GM21737 (cell line): ENCODE results near the gene TET1.
"Not testable (repeated sequence)": the region's sequence is repeated elsewhere in the genome, so short reads cannot be mapped to it uniquely, and the experiment has no call there.

Experiments
- ATAC-seq: cut with Tn5 transposase; IDR thresholded peaks from one replicate; pipeline ENCODE4 v1.9.1; 2021; ENCODE audit warnings: mild to moderate bottlenecking, moderate library complexity; ENCODE audit not compliant: unreplicated experiment

The TET1 gene

GRCh38 chr10:68562661-68563570, 2.8 kb downstream of the TET1 start:
- no peak for ATAC-seq

GRCh38 chr10:68564712-68565111, 4.6 kb downstream of the TET1 start:
- no peak for ATAC-seq

- ATAC-seq: no peak
Measured at GRCh38 chr10:68565658-68566057, 5.5 kb downstream of the TET1 start.

- no peak for ATAC-seq
Measured at GRCh38 chr10:68566351-68566750, 6.2 kb downstream of the TET1 start.

- ATAC-seq: no peak
Measured at GRCh38 chr10:68566955-68567354, 6.8 kb downstream of the TET1 start.

- ATAC-seq: no peak
Measured at GRCh38 chr10:68572151-68572550, 12.0 kb downstream of the TET1 start.

- ATAC-seq: no peak
Measured at GRCh38 chr10:68574051-68574450, 13.9 kb downstream of the TET1 start.

- no peak for ATAC-seq
Measured at GRCh38 chr10:68576118-68576517, 16.0 kb downstream of the TET1 start.

GRCh38 chr10:68578974-68579373, 18.8 kb downstream of the TET1 start:
- ATAC-seq: no peak

- ATAC-seq: not testable (repeated sequence)
Measured at GRCh38 chr10:68584187-68584586, 24.1 kb downstream of the TET1 start.

GRCh38 chr10:68586606-68587305, 26.6 kb downstream of the TET1 start:
- ATAC-seq: no peak

GRCh38 chr10:68594405-68594804, 34.3 kb downstream of the TET1 start:
- no peak for ATAC-seq

GRCh38 chr10:68595513-68595912, 35.4 kb downstream of the TET1 start:
- no peak for ATAC-seq

- ATAC-seq: no peak
Measured at GRCh38 chr10:68597407-68597806, 37.3 kb downstream of the TET1 start.

GRCh38 chr10:68598978-68599770, 39.0 kb downstream of the TET1 start:
- ATAC-seq: no peak

- ATAC-seq: no peak
Measured at GRCh38 chr10:68599771-68600040, 39.6 kb downstream of the TET1 start.

- peak; percentile 81 for ATAC-seq
Measured at GRCh38 chr10:68600041-68600778, 40.1 kb downstream of the TET1 start.

GRCh38 chr10:68601501-68602265, 41.5 kb downstream of the TET1 start:
- no peak for ATAC-seq

GRCh38 chr10:68602434-68602833, 42.3 kb downstream of the TET1 start:
- ATAC-seq: no peak

GRCh38 chr10:68603766-68604165, 43.6 kb downstream of the TET1 start:
- no peak for ATAC-seq
